IMR-90 (cell line): Measurements from ENCODE around the gene SLX4. TPM values are rescaled to one million over a fixed set of nuclear protein-coding genes. Genes with fewer than 3 reads are reported as not detected.

Experiments
- ATAC-seq: fragments of 200-7000 bp; cut with Tn5 transposase; 2 replicates; pipeline ENCODE4 v1.9.1; 2020; ENCODE audit warnings: low read depth, mild to moderate bottlenecking, moderate library complexity
- BruUV-seq: library from RNA; stranded (reverse); fragments of 400-500 nt; replicated peaks from 2 replicates; lab custom pipeline; 2021; lab: Mats Ljungman, UMichigan
- CTCF ChIA-PET: fragments of 300-600 bp; formaldehyde crosslinking; extraction: SDS; loops from one replicate; lab custom pipeline; 2021; ENCODE audit warnings: antibody characterized with exemption; lab: Yijun Ruan, JAX
- POLR2A ChIA-PET: fragments of 300-600 bp; sonication (Branson Sonifier 250); formaldehyde crosslinking; loops from one replicate; lab custom pipeline; 2022; ENCODE audit warnings: antibody characterized with exemption; ENCODE audit not compliant: unreplicated experiment; lab: Charles Lee
- DNase-seq: peaks from one replicate; pipeline ENCODE4 v3.0.0; 2013
- H2AFZ ChIP-seq: replicated peaks from 2 replicates; pipeline ENCODE3; 2013; ENCODE audit warnings: low read length, mild to moderate bottlenecking; ENCODE audit not compliant: poor library complexity
- H2AK5ac ChIP-seq: 2 replicates; pipeline ENCODE4 v1.6.1; 2013; ENCODE audit warnings: low read depth, low read length, inconsistent platforms
- H2AK9ac ChIP-seq: replicated peaks from 2 replicates; pipeline ENCODE3; 2013; ENCODE audit warnings: mild to moderate bottlenecking, low read depth, low read length, moderate library complexity; ENCODE audit not compliant: poor library complexity
- H2BK120ac ChIP-seq: 2 replicates; pipeline ENCODE4 v1.6.1; 2013; ENCODE audit warnings: low read depth, low read length, inconsistent platforms
- H2BK15ac ChIP-seq: 3 replicates; pipeline ENCODE4 v1.6.1; 2013; ENCODE audit warnings: low read depth, low read length, inconsistent platforms
- H2BK20ac ChIP-seq: 2 replicates; pipeline ENCODE4 v1.6.1; 2013; ENCODE audit warnings: low read depth, mild to moderate bottlenecking, inconsistent platforms, low read length, moderate library complexity
- H2BK5ac ChIP-seq: 2 replicates; pipeline ENCODE4 v1.6.1; 2013; ENCODE audit warnings: mild to moderate bottlenecking, low read depth, low read length, inconsistent platforms; ENCODE audit not compliant: poor library complexity, severe bottlenecking
- H3K14ac ChIP-seq: replicated peaks from 2 replicates; pipeline ENCODE4 v1.6.1; 2013; ENCODE audit warnings: low read depth, low read length, inconsistent platforms
- H3K18ac ChIP-seq: 2 replicates; pipeline ENCODE4 v1.6.1; 2013; ENCODE audit warnings: low read depth, low read length, control low read depth
- H3K23ac ChIP-seq: 2 replicates; pipeline ENCODE4 v1.6.1; 2013; ENCODE audit warnings: low read depth, low read length, inconsistent platforms
- H3K27ac ChIP-seq: 2 replicates; pipeline ENCODE4 v1.5.1; 2013; ENCODE audit warnings: mild to moderate bottlenecking, control low read depth, low read length; ENCODE audit not compliant: insufficient read depth
- H3K27me3 ChIP-seq: 2 replicates; pipeline ENCODE4 v1.6.1; 2013; ENCODE audit warnings: low read length; ENCODE audit not compliant: control insufficient read depth, insufficient read depth
- H3K36me3 ChIP-seq: 2 replicates; pipeline ENCODE4 v1.6.1; 2013; ENCODE audit warnings: low read length, mixed read lengths; ENCODE audit not compliant: control insufficient read depth, insufficient read depth
- H3K4ac ChIP-seq: 2 replicates; pipeline ENCODE4 v1.6.1; 2013; ENCODE audit warnings: low read depth, low read length, inconsistent platforms
- H3K4me1 ChIP-seq: 2 replicates; pipeline ENCODE4 v1.6.1; 2013; ENCODE audit warnings: low read length, mixed read lengths; ENCODE audit not compliant: control insufficient read depth, insufficient read depth
- H3K4me2 ChIP-seq: 2 replicates; pipeline ENCODE4 v1.6.1; 2013; ENCODE audit warnings: low read depth, mild to moderate bottlenecking, control low read depth, low read length, moderate library complexity
- H3K4me3 ChIP-seq: 2 replicates; pipeline ENCODE4 v1.5.1; 2013; ENCODE audit warnings: low read depth, mild to moderate bottlenecking, control low read depth, low read length, moderate library complexity; ENCODE audit not compliant: insufficient read depth
- H3K56ac ChIP-seq: 2 replicates; pipeline ENCODE4 v1.6.1; 2013; ENCODE audit warnings: low read length, inconsistent platforms; ENCODE audit not compliant: insufficient read depth; ENCODE audit errors: extremely low read depth
- H3K79me1 ChIP-seq, 2 experiments: 2 replicates each; pipeline ENCODE4 v1.6.1; 2013; ENCODE audit warnings: low read length in 2 of 2, inconsistent platforms in 1 of 2, low read depth in 1 of 2
- H3K9ac ChIP-seq: 2 replicates; pipeline ENCODE4 v1.6.1; 2013; ENCODE audit warnings: low read depth, low read length, control low read depth
- H3K9me1 ChIP-seq: 2 replicates; pipeline ENCODE4 v1.6.1; 2013; ENCODE audit warnings: low read length, inconsistent platforms; ENCODE audit not compliant: insufficient read depth
- H3K9me3 ChIP-seq: 2 replicates; pipeline ENCODE4 v1.6.1; 2013; ENCODE audit warnings: low read length; ENCODE audit not compliant: control insufficient read depth, insufficient read depth
- H4K20me1 ChIP-seq: 2 replicates; pipeline ENCODE4 v1.6.1; 2013; ENCODE audit warnings: low read length, inconsistent platforms; ENCODE audit not compliant: insufficient read depth
- H4K5ac ChIP-seq: 2 replicates; pipeline ENCODE4 v1.6.1; 2013; ENCODE audit warnings: mild to moderate bottlenecking, low read depth, low read length, control low read depth
- H4K8ac ChIP-seq, 2 experiments: 2 replicates each; pipeline ENCODE4 v1.6.1; 2013; ENCODE audit warnings: low read depth in 2 of 2, low read length in 2 of 2, control low read depth in 1 of 2, inconsistent platforms in 1 of 2
- H4K91ac ChIP-seq: 2 replicates; pipeline ENCODE4 v1.6.1; 2013; ENCODE audit warnings: low read depth, low read length, inconsistent platforms; ENCODE audit not compliant: insufficient read depth
- FOS ChIP-seq: fragments of 150-350 bp; IDR thresholded peaks from 2 replicates; pipeline ENCODE4 v1.6.1; 2016; ENCODE audit warnings: low read depth, low read length
- MAFK ChIP-seq: IDR thresholded peaks from 2 replicates; pipeline ENCODE4 v1.6.1; 2012; ENCODE audit warnings: low read depth, low read length, improper control_type of control experiment
- WGBS, 2 experiments: methylation state at CpG; one replicate each; pipeline versions ENCODE4 v1.1.5 to v1.1.7; 2013; ENCODE audit warnings: missing lambda C conversion rate in 2 of 2; ENCODE audit not compliant: insufficient read length in 1 of 2; ENCODE audit errors: extremely low coverage in 2 of 2; 5-methylcytosine and 5-hydroxymethylcytosine counted together
- dilution Hi-C: fragments of 300-500 bp; cut with HindIII; formaldehyde crosslinking; loops from one replicate; pipeline ENCODE4 v1.14.3; 2018; ENCODE audit warnings: low sequenced_read_pairs; ENCODE audit not compliant: unreplicated experiment
- in situ Hi-C: fragments of 300-500 bp; cut with MboI; formaldehyde crosslinking; loops from 3 replicates; pipeline ENCODE4 v1.14.3; 2019; ENCODE audit warnings: low sequenced_read_pairs, inconsistent platforms, mixed read lengths
- intact Hi-C: fragments of 100-400 bp; cut with micrococcal nuclease; formaldehyde crosslinking; loops from 2 replicates; pipeline ENCODE4 v1.10.0; 2022
- polyA plus RNA-seq, 3 experiments: library from polyadenylated mRNA; depleted of rRNA; stranded (reverse); fragments of >200 nt; gene quantifications; 2 replicates each; pipeline ENCODE4 v1.2.3, GENCODE V29; 2012; ENCODE audit warnings: low replicate concordance in 1 of 3
- total RNA-seq: library from RNA; depleted of rRNA; stranded (reverse); fragments of >200 nt; gene quantifications from 2 replicates; pipeline ENCODE4 v1.2.3, GENCODE V29; 2012

SLX4 gene
- total and polyA plus RNA-seq, 2 of the 4 experiments (the other 2 are of a cell fraction): 1.3 to 3.1 TPM

DNA sequence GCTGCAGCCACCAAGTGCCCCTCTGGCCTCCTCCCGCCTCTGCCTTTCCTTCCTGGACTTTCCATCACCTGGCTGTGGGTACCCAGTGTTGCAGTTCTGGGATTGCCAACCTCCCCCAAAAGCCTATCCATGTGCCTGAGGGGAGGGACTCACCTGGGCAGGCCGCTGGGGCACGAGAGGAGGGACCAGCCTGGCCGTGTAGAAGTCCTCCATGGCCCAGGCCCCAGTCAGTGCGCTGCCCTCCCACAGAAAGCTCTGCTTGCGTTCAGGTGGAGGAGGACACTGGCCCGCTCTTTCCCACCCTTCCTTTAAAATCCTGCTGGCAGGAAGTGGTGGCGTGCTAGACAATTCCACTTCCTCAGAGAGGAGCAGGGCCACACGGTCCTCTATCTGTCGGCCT lies 14.2 kb downstream of the SLX4 start:
- Histone ChIP-seq H2AK5ac (no peak overlapping the region), H3K36me3 (peaks cover 24% of the 10 kb centered on the region), H3K4me3 (no peak overlapping the region), H4K91ac (no peak overlapping the region), H3K18ac (no peak overlapping the region), H2AFZ (no peak overlapping the region), H2BK120ac (no peak overlapping the region), H2BK5ac (no peak overlapping the region), H3K79me1 (no peaks in the 10 kb centered on the region), H3K4me1 (no peaks in the 10 kb centered on the region), H2BK20ac (no peak overlapping the region), H3K9ac (no peak overlapping the region), H3K27ac (no peak overlapping the region), H4K5ac (no peak overlapping the region), H3K4ac (no peak overlapping the region), H3K9me1 (peaks cover 6% of the 10 kb centered on the region; the same call in 1 of the 2 replicates), H3K56ac (no peak overlapping the region), H3K4me2 (no peak overlapping the region), H4K8ac (no peak overlapping the region), H4K20me1 (no peaks in the 10 kb centered on the region), H2AK9ac (no peak overlapping the region), H3K9me3 (peaks cover 6% of the 10 kb centered on the region; the same call in 1 of the 2 replicates), H3K23ac (no peak overlapping the region), H3K14ac (no peak overlapping the region), H2BK15ac (no peak overlapping the region), H3K27me3 (no peaks in the 10 kb centered on the region)
- WGBS, 2 experiments: 90% methylated on average over 4 of the region's 10 CpGs; no CpG with 5 or more reads in 1 of the 2 experiments
- POLR2A ChIA-PET: no interaction called here
- intact Hi-C loops: no loop called here
- in situ Hi-C loops: no loop called here
- no peak for ATAC-seq
- dilution Hi-C loops: no loop called here
- no peak for DNase-seq
- TF ChIP-seq MAFK: no peak
- TF ChIP-seq FOS: no peak
- no TSS peak for BruUV-seq
- CTCF ChIA-PET: no interaction called here
